HepG2 (cell line): ENCODE results near the gene RRP8. TPM values are rescaled to one million over a fixed set of nuclear protein-coding genes. Genes with fewer than 3 reads are reported as not detected.
A peak's percentile ranks its signal among the peaks of the same experiment; 100 is the strongest.

Experiments used
- PITX1 ChIP-seq: sonication (generic); formaldehyde crosslinking; IDR thresholded peaks from 2 replicates; pipeline ENCODE4 v1.5.1; 2020; ENCODE audit warnings: mild to moderate bottlenecking, missing genetic modification reagents
- TEAD3 ChIP-seq: optimal IDR thresholded peaks from 2 replicates; pipeline ENCODE3; 2016; ENCODE audit warnings: borderline replicate concordance
- U2AF1 ChIP-seq: fragments of 200-400 bp; formaldehyde crosslinking; optimal IDR thresholded peaks from 2 replicates; pipeline ENCODE3; 2017; ENCODE audit warnings: mild to moderate bottlenecking, low read depth, low read length
- ZBTB8A ChIP-seq: sonication (generic); formaldehyde crosslinking; IDR thresholded peaks from 2 replicates; pipeline ENCODE4 v1.4.0; 2020; ENCODE audit warnings: mild to moderate bottlenecking, low read depth, missing genetic modification reagents, borderline replicate concordance
- ZFP91 ChIP-seq: sonication (generic); formaldehyde crosslinking; IDR thresholded peaks from 2 replicates; pipeline ENCODE4 v1.9.0; 2022; ENCODE audit warnings: missing genetic modification reagents, mild to moderate bottlenecking, borderline replicate concordance
- ZNF124 ChIP-seq: sonication (generic); formaldehyde crosslinking; IDR thresholded peaks from 2 replicates; pipeline ENCODE4 v1.4.0; 2020; ENCODE audit warnings: missing genetic modification reagents
- ZNF160 ChIP-seq: sonication (generic); formaldehyde crosslinking; IDR thresholded peaks from 2 replicates; pipeline ENCODE4 v1.8.0; 2022; ENCODE audit warnings: mild to moderate bottlenecking, inconsistent platforms, missing genetic modification reagents
- ZNF263 ChIP-seq: sonication (generic); formaldehyde crosslinking; IDR thresholded peaks from 2 replicates; pipeline ENCODE4 v1.4.0; 2020; ENCODE audit warnings: missing genetic modification reagents
- ZNF407 ChIP-seq: sonication (generic); formaldehyde crosslinking; IDR thresholded peaks from one replicate; pipeline ENCODE4 v1.5.1; 2020; ENCODE audit warnings: mild to moderate bottlenecking, missing genetic modification reagents; ENCODE audit errors: not compliant biosample characterization
- ZNF431 ChIP-seq: sonication (generic); formaldehyde crosslinking; IDR thresholded peaks from 2 replicates; pipeline ENCODE4 v1.9.0; 2022; ENCODE audit warnings: missing genetic modification reagents, low read depth, mild to moderate bottlenecking, borderline replicate concordance
- ZNF792 ChIP-seq: IDR thresholded peaks from 2 replicates; pipeline ENCODE4 v1.6.1; 2016
- ZSCAN22 ChIP-seq: sonication (generic); formaldehyde crosslinking; IDR thresholded peaks from 2 replicates; pipeline ENCODE4 v1.4.0; 2020; ENCODE audit warnings: mild to moderate bottlenecking, missing genetic modification reagents
- polyA plus RNA-seq, 8 experiments: library from polyadenylated mRNA; depleted of rRNA in 3 of 8; stranded (reverse) in 7 of 8; unstranded in 1 of 8; fragments of >200 nt; fragmentation: Illumina TruSeq in 4 of 8; extraction: Trizol in 4 of 8; gene quantifications; 2 replicates each; pipeline versions ENCODE4 v1.2.1 to v1.2.3, GENCODE V29; 2011 to 2016; ENCODE audit warnings: low read depth in 4 of 8, missing spikeins in 1 of 8, mixed read lengths in 1 of 8; ENCODE audit not compliant: insufficient read depth in 1 of 8
- total RNA-seq, 5 experiments: library from RNA; depleted of rRNA; stranded (reverse); fragments of >200 nt; fragmentation: Illumina TruSeq; extraction: Trizol; gene quantifications; 2 replicates each; pipeline ENCODE4 v1.2.3, GENCODE V29; 2016; ENCODE audit warnings: low read depth in 1 of 5
- TF ChIP-seq, protein P1 (sequence below): IDR thresholded peaks from 2 replicates; pipeline ENCODE4 v1.6.1; 2016; ENCODE audit warnings: missing compliant biosample characterization, missing genetic modification reagents, borderline replicate concordance

The RRP8 gene
- total and polyA plus RNA-seq, 2 of the 13 experiments (the other 11 are each of a cell fraction or from before 2014, with no cell fraction given): 7.2 to 21.6 TPM

DNA sequence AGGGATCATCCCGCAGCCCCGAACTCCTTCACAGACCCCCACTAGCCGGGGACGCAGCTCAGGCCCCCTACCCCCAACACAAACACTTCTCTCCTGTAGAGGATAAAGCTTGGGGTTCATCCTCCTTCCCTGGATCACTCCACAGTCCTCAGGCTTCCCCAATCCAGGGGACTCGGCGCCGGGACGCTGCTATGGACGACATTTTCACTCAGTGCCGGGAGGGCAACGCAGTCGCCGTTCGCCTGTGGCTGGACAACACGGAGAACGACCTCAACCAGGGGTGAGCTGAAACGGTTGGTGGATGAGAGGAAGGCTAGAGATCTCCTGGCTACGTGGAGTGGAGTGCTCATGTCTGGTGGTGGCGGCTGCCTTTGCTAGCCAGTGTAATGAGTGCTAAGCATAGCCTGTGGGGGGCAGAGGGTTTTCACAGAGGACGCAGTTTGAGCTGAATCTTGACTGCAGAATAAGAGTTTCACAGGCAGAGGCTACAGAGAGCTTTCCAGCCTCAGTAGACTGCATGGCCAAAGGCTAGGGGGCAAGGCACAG, 738 bp upstream of the RRP8 start (continued):
- no peak for TF ChIP-seq ZNF407
- TF ChIP-seq ZNF263: peak; percentile 79
- peak; percentile 25; the same call in 1 of the 2 replicates for TF ChIP-seq ZNF792 (CRISPR knock-in tag)
- TF ChIP-seq ZNF160: peak; percentile 42; the same call in 1 of the 2 replicates
- TF ChIP-seq ZNF431 (CRISPR knock-in tag): no peak
- peak; percentile 15 for TF ChIP-seq TEAD3 (CRISPR knock-in tag)
- 0 out of 2 replicates have a peak, but pooled peaks have one; percentile 18 for TF ChIP-seq PITX1 (CRISPR knock-in tag)
- no peak for TF ChIP-seq ZNF124
- peak; percentile 95 for TF ChIP-seq ZSCAN22 (CRISPR knock-in tag)
- TF ChIP-seq ZBTB8A (CRISPR knock-in tag): no peak
- peak; percentile 20 for TF ChIP-seq U2AF1
- TF ChIP-seq ZFP91 (CRISPR knock-in tag): peak; percentile 68; the same call in 1 of the 2 replicates
- TF ChIP-seq, protein P1, sequence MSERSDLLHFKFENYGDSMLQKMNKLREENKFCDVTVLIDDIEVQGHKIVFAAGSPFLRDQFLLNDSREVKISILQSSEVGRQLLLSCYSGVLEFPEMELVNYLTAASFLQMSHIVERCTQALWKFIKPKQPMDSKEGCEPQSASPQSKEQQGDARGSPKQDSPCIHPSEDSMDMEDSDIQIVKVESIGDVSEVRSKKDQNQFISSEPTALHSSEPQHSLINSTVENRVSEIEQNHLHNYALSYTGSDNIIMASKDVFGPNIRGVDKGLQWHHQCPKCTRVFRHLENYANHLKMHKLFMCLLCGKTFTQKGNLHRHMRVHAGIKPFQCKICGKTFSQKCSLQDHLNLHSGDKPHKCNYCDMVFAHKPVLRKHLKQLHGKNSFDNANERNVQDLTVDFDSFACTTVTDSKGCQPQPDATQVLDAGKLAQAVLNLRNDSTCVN (CRISPR knock-in tag): 0 out of 2 replicates have a peak, but pooled peaks have one; percentile 17
